ENCODE measurements around the gene ZNRF3. TPM values are rescaled to one million over a fixed set of nuclear protein-coding genes. Genes with fewer than 3 reads are reported as not detected.
A peak's percentile ranks its signal among the peaks of the same experiment; 100 is the strongest.
"Not testable (repeated sequence)": the region's sequence is repeated elsewhere in the genome, so short reads cannot be mapped to it uniquely, and the experiment has no call there.

Gene ZNRF3
- total RNA-seq, 1 donor from 2014 or later, result 6.4 TPM

- ATAC-seq, result no peak
These were observed 50.7 kb downstream of the ZNRF3 start for GRCh38 chr22:28934026-28934425.

GRCh38 chr22:28935140-28935539, 51.8 kb downstream of the ZNRF3 start:
- no peak for ATAC-seq

GRCh38 chr22:28935713-28936112, 52.3 kb downstream of the ZNRF3 start:
- peak; percentile 20 for ATAC-seq

- no peak for ATAC-seq
These were observed 52.8 kb downstream of the ZNRF3 start for GRCh38 chr22:28936200-28936599.

DNA sequence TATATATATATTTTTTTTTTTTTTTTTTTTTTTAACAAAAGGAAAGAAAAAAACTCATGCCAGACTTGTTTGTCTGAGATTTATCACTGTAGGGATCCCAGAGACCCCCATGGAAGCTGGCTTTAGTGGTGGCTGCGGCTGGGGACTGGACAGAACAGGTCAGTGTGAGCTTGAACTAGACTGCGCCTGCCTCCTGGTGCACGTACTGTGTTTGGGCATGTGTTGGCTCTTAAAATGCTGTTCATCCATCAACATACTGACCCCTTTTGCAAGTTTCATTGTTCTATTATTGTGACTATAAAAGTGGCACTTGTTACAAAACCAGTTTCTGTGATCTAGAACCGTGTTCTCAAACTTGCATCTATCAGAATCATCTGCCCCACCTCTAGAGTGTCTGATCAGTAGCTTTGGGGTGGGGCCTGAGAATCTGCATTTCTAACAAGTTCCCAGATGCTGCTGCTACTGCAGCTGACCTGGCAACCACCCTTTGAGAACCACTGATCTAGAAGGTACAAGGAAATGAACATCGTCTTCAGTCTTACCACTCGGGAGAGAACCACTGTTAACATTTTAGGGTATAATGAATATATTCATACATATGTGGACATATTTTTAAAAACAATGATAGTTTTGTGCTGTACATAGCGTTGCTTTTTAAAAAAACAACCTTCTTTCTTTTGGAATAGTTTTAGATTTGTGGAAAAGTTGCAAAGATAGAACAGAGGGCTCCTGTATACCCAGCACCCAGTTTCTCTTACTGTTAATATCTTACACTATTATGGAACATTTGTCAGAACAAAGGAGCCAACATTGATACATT, 54.0 kb downstream of the ZNRF3 start:
- no peak for ATAC-seq

DNA sequence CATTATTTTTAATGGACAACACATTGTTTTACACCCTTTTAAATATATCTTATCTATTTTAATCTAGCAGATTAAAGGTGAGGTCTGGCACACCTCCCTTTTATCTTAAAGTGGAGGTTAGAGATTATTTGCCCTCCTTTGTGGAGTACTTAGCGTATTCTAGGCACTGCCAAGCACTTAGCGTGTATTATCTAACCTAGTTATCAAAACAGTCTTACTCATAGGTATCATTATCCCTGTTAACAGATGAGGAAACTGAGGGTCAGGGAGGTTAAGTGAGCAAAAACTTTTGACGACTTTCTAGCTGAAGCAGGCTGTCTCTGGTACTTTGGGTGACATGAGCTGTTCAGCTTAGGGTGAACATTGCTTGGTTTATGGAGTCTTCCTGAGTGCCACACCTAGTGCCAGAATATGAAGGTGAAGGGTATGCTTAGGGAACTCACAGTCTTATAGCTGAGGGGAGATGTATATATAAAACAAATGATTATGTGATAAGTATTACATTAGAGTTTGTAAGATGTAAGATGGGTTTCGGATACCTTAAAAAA, 55.0 kb downstream of the ZNRF3 start:
- no peak for ATAC-seq

DNA sequence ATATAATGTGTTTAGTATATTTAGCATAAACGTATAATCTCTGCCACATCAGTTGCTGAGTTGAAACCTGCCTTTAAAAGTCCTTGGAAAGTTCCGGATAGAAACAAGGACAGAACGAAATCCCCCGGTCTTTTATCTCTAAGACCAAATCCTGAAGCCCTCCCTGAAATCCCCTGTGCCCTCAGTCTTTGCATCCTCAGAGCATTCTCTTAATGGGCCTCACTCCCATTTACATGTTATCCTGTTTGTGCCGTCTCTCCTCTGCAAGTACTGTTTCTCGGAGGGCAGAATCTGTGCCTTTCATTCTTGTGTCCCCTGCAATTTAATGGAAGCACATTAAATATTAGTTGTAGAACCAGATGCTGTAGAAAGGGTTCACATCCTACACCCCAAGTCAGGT, 56.0 kb downstream of the ZNRF3 start:
- no peak for ATAC-seq

GRCh38 chr22:28939932-28940331, 56.6 kb downstream of the ZNRF3 start:
- no peak for ATAC-seq

DNA sequence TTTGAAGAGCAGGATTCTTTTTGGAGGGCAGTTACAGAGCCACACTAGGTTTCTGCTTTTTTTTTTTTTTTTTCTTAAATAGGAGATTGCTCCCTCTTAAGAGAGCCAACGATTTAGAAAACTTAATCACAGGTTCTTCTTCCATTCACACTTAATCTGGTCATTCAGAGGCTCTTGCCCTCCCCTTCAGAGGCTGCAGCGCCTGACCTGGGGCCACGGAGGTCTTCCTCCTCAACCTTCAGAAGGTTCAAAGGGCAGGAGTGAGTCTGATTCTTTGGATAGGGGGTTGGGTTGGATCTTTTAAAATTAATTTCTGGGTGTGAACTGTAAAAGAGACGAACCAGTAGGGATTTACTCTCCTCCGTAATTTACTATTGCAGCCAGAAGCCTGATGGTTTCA, 57.1 kb downstream of the ZNRF3 start:
- ATAC-seq, result no peak

GRCh38 chr22:28942333-28942732, 59.0 kb downstream of the ZNRF3 start:
- ATAC-seq, result no peak

- no peak for ATAC-seq
These were observed 59.6 kb downstream of the ZNRF3 start for GRCh38 chr22:28942801-28943500.

GRCh38 chr22:28943501-28943879, 60.1 kb downstream of the ZNRF3 start:
- ATAC-seq, result no peak

DNA sequence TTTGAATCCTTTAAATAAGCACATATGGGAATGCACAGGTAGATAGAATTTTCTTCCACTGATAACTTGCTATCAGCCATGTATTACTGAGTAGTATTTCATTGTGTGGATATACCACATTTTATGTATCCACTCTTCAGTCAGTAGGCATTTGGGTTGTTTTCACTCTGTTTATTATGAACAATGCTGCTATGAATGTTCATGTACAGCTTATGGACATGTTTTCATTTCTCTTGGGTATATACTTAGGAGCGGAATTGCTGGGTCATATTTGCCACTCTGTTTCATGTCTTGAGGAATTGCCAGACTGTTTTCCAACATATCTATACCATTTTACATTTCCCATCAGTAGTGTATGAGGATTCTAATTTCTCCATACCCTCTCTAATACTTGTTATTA, 63.8 kb downstream of the ZNRF3 start:
- ATAC-seq, result no peak

- no peak for ATAC-seq
These were observed 65.1 kb downstream of the ZNRF3 start for GRCh38 chr22:28948424-28948823.

GRCh38 chr22:28948860-28949551, 65.6 kb downstream of the ZNRF3 start:
- ATAC-seq, result not testable (repeated sequence)

- no peak for ATAC-seq
These were observed 66.4 kb downstream of the ZNRF3 start for GRCh38 chr22:28949788-28950187.

GRCh38 chr22:28950617-28951411, 67.4 kb downstream of the ZNRF3 start:
- peak; percentile 54 for ATAC-seq

- no peak for ATAC-seq
These were observed 68.2 kb downstream of the ZNRF3 start for GRCh38 chr22:28951530-28951929.

- no peak for ATAC-seq
These were observed 68.7 kb downstream of the ZNRF3 start for GRCh38 chr22:28951969-28952521.

DNA sequence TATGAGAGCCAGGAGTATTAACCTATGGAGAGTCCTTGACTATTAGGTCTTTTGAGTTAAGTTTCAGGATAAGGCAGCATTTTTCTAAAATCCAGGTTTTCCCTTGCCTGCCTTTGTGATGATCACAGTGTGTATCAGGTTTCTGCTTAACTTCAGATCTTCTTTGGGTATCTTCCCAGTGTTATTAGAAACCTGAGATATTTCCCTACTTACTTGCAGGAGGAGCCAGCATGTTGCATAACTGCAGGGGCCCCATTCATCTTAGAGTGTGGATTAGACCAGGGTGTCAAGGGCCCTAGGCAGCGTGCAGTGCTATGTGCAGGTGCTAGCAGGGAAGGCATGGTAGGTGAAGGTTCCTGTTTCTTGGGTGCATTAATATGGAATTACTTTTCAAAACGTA, 69.5 kb downstream of the ZNRF3 start:
- peak; percentile 41 for ATAC-seq

DNA sequence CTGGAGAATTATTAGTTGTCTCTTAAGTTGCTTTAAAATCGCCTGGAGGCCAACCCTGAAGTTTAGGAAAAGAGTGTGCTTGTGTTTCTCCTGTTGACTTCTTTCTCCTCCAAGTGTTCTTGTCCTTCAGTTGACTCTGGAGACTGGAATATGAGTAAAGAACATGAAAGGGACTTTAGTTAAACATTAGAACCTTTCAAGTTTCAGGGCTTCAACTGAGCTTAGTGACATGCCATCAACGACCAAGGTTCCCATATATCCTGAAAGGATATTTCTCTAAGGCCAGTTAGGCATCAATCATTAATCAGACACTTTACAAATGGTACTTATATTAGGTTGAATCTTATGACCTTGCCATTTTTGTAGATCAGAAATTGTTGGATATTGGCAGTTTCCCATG, 70.0 kb downstream of the ZNRF3 start:
- ATAC-seq, result no peak

All from esophagus mucosa (tissue), 1 donor.